PC-9 (cell line): Measurements from ENCODE around the gene NXN.

ENCODE experiments used
- EZH2 ChIP-seq: fragments of 200-600 bp; sonication (generic); IDR thresholded peaks from 2 replicates; pipeline ENCODE4 v1.8.0; 2017; ENCODE audit warnings: antibody characterized with exemption, low read depth
- TF ChIP-seq, protein P1 (sequence below): fragments of 200-600 bp; sonication (generic); conservative IDR thresholded peaks from 2 replicates; pipeline ENCODE4 v1.6.1; 2017; ENCODE audit warnings: mixed run types, antibody characterized with exemption, mild to moderate bottlenecking, moderate library complexity

DNA sequence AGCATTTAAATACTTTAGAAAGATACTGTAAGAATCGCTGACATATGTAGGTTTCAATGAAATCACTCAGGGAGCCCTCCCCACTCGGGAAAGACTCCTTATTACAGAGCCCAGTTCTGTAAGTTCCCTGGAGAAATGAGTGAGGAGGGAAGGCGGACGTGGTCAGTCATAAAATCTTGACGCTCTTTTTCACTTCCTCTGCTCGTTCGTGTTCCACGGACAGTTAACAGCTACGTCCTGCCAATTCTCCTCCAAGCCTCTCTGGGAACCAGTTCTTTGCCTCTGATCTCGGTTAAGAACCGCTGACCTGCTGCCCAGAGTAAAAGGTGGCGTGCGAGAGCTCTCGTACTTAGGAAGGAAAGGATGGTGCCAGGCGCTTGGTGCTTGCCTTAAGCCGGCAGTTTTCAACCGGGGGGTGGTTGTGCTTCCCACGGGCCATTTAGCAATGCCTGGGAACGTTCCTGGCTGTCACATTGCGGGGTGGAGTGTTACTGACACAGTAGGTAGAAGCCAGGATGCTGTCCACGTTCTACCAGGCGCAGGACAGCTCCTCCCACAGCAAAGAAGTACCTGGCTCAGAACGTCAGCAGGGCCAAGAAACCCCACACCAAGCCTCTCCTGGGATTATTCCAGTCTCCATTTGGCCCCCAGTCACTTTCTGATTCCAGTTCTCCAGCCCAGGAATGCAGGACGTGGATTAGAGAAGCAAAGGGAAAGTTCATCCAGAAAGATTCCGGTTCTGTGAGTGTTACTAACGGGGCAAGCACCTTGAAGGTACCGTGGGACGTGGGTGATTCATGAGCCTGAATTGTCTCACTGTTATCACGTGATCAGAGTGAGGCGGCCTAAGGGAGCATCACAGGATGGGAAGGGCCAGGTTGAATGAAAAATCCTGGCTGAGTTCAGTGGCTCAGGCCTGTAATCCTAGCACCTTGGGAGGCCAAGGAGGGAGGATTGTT is 109.7 kb downstream of the NXN start:
- TF ChIP-seq, protein P1, sequence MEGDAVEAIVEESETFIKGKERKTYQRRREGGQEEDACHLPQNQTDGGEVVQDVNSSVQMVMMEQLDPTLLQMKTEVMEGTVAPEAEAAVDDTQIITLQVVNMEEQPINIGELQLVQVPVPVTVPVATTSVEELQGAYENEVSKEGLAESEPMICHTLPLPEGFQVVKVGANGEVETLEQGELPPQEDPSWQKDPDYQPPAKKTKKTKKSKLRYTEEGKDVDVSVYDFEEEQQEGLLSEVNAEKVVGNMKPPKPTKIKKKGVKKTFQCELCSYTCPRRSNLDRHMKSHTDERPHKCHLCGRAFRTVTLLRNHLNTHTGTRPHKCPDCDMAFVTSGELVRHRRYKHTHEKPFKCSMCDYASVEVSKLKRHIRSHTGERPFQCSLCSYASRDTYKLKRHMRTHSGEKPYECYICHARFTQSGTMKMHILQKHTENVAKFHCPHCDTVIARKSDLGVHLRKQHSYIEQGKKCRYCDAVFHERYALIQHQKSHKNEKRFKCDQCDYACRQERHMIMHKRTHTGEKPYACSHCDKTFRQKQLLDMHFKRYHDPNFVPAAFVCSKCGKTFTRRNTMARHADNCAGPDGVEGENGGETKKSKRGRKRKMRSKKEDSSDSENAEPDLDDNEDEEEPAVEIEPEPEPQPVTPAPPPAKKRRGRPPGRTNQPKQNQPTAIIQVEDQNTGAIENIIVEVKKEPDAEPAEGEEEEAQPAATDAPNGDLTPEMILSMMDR, result no peak
- TF ChIP-seq EZH2, result no peak
